ENCODE data around the gene DFFA.

DNA sequence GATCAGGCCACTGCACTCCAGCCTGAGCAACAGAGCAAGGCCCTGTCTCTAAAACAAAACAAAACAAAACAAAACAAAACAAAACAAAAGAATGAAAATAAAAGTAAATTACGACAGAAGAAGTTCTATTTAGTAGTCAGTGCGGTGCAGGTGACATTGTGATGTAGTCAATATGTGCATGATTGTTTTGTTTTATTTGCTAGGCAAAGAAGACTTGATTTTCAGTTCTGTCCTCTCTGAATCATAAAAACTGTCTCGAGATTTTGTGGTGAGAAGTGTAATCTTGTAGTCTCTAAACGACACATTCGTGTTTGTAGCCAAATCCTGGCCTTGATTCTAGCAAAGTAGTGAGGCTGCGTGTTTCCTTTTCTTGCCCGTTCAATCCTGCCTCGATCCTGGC is 25.9 kb upstream of the DFFA start:
- TF ChIP-seq, protein P1, sequence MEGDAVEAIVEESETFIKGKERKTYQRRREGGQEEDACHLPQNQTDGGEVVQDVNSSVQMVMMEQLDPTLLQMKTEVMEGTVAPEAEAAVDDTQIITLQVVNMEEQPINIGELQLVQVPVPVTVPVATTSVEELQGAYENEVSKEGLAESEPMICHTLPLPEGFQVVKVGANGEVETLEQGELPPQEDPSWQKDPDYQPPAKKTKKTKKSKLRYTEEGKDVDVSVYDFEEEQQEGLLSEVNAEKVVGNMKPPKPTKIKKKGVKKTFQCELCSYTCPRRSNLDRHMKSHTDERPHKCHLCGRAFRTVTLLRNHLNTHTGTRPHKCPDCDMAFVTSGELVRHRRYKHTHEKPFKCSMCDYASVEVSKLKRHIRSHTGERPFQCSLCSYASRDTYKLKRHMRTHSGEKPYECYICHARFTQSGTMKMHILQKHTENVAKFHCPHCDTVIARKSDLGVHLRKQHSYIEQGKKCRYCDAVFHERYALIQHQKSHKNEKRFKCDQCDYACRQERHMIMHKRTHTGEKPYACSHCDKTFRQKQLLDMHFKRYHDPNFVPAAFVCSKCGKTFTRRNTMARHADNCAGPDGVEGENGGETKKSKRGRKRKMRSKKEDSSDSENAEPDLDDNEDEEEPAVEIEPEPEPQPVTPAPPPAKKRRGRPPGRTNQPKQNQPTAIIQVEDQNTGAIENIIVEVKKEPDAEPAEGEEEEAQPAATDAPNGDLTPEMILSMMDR (conservative IDR thresholded peaks at IDR 0.05; ENCODE audit: low read depth, low read length) = no peak
- no peak for TF ChIP-seq EZH2 (IDR thresholded peaks at IDR 0.05; ENCODE audit: low read length, unreplicated experiment)
